Right renal cortex interstitium (tissue), 3 donors: ENCODE results near the gene PHOSPHO2. TPM values are rescaled to one million over a fixed set of nuclear protein-coding genes. Genes with fewer than 3 reads are reported as not detected.

Experiments used
- DNase-seq, 3 donors: peaks; one replicate each; pipeline ENCODE4 v3.0.0-alpha.2; 2013; ENCODE audit warnings: low read depth in 3 of 3, low spot score in 2 of 3
- polyA plus RNA-seq, 3 donors: library from polyadenylated mRNA; unstranded; fragments of 120-200 nt; gene quantifications; one replicate each; pipeline ENCODE4 v1.2.1, GENCODE V29; 2013; ENCODE audit not compliant: insufficient read length in 3 of 3

The PHOSPHO2 gene, protein sequence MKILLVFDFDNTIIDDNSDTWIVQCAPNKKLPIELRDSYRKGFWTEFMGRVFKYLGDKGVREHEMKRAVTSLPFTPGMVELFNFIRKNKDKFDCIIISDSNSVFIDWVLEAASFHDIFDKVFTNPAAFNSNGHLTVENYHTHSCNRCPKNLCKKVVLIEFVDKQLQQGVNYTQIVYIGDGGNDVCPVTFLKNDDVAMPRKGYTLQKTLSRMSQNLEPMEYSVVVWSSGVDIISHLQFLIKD
- polyA plus RNA-seq, result 10 to 100 TPM; 11.5 to 12.6 (median 11.6) TPM

DNA sequence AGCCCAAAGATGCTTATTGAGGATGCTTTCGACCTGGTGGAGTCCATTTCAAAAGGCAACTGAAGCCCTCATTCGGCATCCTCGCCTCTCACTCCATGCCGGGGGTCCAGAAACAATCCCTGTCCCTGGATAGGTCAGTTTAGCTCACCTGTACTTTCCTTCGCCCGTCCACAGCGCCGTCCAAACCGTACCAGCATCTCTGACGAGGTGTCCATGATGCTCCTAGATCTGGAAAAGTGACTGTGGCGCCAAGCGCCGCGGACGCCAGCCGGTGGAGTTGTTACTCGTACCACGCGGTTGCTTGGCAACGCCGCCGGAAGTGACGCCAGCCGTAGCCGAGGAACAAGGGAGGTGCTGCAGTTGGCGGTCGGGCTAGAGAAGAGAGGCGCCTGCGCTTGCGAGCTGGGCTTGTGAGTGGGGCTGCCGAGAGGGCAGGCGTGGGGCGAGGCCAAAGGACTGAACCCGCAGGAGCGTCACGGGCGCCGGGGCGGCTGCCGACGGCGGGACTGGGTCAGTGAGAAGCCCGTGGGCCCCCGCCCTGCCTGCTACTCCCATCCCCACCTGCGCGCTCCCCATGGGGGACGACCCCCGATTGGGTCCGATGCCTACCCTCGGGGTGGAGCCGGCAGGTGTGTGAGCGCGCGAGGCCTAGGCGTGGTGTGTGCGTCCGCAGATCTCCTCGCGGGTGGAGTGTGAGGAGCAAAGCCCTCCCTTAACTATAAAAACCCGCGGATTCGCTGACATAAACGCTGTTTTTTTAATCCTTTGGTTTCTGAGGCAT lies at the start of gene PHOSPHO2, which contains the start of gene CFAP210:
PHOSPHO2 (plus strand) TSS at position 357 of the 781 bp plus-strand sequence. CDS start 6,503 bp downstream, outside the sequence.
CFAP210 (minus strand) TSS at position 293 of the 781 bp plus-strand sequence; CDS start at position 215, 78 bp downstream.
- peak; percentile 89 to 93 (median 93) for DNase-seq

DNA sequence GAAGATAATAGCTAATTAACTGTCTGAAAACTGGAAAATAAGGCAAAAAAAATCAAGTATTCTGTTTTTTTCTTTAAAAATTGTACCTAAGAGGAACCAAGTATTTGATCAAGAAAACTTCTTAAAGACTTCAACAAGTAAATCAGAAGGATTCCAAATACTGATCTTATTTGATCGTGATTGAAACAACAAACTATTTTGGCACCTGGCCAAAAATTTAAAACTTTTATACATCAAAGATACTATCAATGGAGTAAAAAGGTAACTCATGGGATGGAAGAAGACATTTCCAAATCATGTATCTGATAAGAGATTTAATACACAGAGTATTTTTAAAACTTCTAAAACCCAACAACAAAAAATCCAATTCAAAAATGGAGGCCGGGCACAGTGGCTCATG lies 46.8 kb upstream of the PHOSPHO2 start:
- no peak for DNase-seq

DNA sequence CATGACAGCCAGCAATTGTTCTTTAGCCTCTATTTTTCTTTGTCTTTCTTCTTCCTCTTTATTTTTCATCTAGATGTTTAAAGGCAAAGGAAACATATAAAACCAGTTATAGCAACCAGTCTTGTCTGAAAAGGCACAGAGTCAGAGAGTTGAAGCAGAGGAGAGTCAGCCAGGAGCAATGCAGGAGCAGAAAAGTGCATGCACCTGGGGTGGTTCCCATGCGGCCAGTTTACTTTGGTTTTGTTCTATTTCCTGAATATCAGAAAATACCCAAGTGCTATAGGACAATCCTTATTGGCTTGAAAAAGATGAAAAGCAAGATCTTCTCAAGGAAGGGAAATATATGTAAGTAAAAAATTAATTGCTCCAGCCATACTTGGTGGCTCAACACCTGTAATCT lies 45.0 kb upstream of the PHOSPHO2 start:
- DNase-seq, result no peak

DNA sequence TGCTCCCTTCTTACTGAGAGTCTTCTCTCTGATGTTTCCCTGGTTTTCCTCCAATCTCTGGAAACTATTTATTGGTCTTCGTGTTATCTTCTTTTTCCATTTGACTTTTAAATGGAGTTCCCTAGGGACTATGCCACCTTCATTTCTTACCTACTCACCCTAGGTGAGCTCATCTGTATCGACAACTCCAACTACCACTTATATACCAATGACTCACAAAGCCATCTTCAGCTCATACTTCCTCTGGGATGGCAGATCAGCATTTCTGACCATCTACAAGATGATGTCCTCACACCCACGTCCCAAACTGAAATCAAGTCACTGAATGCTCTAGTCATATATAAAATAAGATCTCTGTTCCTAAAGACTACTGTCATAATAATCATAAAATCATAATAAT lies 40.6 kb upstream of the PHOSPHO2 start:
- no peak for DNase-seq

DNA sequence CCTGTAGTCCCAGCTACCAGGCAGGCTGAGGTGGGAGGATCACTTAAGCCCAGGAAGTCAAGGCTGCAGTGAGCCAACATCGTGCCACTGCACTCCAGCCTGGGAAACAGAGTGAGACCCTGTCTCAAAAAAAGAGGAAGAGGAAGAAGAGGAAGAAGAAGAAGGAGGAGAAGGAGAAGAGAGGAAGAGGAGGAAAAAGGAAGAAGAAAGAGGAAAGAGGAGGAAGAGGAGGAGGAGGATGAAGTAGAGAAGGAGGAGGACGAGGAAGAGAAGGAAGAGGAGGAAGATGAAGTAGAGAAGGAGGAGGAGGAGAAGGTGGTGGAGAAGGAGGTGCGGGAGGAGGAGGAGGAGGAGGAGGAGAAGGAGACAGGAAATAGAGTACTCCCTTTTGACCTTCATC lies 38.1 kb upstream of the PHOSPHO2 start:
- DNase-seq, result no peak

DNA sequence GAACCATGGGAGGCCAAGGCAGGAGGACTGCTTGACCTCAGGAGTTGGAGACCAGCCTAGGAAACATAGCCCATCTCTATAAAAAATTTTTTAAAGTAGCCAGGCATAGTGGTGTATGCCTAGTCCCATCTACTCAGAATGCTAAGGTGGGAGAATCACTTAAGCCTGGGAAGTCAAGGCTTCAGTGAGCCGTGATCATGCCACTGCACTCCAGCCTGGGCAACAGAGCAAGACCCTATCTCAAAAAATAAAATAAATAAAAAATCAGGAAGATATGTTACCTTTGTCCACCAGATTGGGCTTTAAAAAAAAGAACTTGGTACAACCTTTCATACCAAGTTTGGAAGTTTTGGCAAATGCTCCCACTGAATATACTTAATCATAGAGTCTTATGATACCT lies 35.4 kb upstream of the PHOSPHO2 start:
- no peak for DNase-seq

DNA sequence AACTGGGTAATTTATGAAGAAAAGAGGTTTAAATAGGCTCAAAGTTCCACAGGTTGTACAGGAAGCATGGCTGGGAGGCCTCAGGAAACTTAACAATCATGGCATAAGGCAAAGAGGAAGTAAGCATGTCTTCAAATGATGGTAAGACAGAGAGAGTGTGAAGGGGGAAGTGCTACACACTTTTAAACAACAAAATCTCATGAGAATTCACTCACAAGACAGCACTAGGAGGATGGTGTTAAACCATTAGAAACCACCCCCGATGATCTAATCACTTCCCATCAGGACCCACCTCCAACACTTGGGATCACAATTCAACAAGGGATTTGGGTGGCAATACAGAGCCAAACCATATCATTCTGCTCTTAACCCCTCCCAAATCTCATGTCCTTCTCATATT lies 34.9 kb upstream of the PHOSPHO2 start:
- no peak for DNase-seq

DNA sequence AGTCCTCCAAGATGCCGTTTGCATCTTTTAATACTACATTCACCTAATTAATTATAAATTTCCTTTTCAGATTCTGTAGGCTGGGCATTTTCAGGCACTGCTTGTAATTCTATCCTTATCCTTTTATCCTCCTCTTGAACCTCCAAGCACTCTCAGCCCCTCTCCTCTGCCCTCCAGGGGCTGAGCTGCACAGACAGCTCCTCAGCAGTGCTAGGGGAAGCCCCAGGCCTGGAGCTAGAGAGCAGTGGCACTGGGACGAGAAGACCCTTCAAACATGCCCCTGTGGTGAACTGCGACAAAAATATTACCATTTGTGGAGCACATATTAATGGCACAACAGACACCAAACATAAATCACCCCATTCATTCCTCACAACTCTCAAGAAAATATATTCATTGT lies 33.0 kb upstream of the PHOSPHO2 start:
- no peak for DNase-seq

DNA sequence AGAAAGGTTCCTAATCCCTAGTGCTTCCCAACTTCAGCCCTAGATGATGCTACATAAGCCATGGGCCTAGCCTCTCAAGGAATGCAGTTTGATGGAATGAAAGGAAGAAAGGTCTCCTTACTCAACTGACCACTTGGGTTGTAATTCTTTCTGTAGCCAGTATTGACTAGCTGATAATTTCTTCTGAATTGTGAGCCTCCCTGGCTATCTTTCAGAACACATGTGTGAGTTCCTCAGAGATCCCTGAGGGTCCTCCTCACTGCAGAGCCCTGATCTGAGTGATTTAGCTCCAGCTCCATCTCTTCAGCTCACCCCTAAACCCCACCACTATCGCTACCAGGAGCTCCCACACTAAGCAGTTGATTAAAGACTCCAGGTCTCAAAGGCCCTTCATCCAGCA lies 31.5 kb upstream of the PHOSPHO2 start:
- no peak for DNase-seq

DNA sequence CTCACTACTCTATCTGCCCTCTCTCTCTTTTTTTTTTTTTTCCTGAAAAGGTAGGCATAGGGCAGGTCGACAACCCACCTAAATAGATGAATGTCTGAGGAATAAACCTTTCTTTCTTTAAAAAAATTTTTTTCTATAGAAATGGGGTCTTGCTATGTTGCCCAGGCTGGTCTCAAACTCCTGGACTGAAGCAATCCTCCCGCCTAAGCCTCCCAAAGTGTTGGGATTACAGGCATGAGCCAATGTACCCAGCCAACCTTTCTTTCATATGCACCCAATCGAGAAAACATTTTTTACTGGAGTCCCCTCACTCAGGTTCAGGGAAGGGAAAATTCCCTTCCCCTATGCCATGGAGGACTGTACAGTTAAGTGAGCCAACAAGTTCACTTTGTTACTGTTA lies 31.0 kb upstream of the PHOSPHO2 start:
- DNase-seq, result no peak

DNA sequence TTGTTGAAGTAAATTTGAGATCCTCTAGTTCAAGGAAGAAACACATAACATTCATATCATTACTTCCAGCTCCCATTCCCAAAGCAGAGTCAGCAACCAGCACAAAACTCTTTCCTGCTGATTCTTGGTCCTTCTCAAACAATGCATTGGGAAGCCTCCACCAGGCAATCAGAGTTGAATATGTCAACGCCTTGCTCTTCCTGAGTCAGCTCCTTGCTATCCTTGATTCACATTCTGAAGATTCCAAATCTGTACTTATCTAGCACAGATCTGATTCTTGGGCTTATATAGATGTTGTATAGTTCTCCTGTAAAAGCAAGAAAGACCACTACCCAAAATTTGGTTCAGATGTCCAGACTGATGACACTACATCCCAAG lies 29.7 kb upstream of the PHOSPHO2 start:
- DNase-seq, result no peak

DNA sequence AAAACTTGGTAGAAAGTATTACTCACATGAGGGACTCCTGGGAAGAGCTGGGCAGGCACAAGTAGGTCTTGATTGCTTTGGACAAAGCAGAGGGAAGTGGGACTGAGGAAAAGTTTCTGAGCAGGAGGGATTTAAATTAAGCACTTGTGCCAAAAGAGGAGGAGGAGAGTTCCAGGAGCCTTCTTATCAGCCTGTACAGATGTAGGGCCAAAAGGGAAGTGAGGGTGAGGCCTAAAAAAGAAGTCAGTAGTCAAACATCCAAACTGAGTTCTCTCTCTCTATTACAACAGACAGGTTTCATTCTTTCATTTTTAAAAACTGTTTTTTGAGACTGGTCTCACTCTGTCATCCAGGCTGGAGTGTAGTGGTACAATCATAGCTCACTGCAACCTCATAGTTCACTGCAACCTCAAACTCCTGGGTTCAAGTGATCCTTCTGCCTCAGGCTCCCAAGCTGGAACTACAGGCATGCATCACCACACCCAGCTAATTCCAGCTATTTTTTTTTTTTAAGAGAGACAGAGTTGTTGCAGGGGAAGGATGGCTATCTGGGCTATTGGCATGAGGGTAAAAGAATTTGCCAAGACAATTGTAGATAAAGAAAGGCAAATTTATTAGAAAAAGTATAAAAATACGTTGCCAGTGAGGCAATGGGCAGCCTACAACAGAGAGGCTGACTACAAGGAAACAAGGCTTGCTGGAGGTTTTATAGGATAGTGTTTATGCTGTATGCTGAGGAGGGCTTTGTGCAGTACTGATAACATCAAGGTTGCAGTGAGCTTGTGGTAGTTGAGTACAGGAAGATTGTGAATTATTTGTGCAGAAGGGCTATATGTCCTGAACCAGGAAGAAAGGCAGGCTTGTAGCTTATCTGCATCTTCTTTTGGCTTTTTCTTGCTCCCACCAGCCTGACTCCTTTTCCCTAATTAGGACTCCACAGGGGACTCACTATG lies 29.0 kb upstream of the PHOSPHO2 start:
- DNase-seq, result no peak

DNA sequence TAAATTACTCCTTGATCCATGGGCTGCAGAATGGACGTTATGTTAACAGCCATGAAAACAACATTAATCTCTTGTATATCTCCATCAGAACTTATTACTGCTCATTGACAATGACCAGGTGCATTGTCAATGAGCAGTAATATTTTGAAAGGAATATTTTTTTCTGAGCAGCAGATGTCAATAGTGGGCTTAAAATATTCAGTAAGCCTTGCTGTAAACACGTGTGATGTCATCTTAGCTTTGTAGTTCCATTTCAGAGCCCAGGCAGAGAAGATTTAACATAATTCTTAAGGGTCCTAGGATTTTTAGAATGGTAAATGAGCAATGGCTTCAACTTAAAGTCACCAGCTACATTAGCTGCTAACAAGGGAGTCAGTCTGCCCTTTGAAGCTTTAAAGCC lies 26.7 kb upstream of the PHOSPHO2 start:
- no peak for DNase-seq

DNA sequence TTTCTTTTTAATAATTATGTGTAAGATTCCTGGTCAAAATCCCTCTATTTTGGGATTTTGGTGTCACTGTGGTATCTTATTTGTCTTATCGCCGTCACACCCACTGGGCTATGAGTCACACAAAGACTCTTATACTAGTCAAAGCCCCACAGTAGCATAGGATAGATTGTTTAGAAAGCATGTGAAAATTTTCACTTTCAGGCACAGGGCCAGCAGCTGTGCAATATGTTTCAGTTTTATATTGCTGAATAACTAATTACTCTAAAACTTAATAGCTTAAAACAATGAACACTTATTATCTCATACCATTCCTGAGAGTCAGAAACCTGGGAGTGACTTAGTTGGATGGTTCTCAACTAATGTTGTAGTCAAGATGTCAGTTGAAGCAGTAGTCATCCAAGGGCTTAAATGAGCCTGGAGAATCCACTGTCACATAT lies 24.0 kb upstream of the PHOSPHO2 start:
- no peak for DNase-seq

DNA sequence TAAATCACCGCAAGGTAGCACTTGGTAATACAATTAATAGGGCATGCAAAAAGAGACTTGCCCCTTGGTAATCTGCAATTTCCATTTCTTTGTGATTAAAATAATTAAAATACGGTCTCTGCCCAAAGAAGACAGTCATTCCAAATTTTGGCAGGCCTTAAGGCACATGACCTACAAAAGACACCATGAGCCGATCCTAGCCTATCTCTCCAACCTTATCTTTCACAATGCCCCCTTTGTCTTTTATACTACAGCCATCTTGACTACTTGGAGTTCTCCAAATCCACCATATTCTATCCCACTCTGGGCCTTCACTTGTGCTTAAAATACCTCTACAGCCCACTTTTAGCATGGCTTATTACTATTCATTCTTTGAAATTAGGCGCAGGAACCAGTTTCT lies 23.3 kb upstream of the PHOSPHO2 start:
- no peak for DNase-seq

DNA sequence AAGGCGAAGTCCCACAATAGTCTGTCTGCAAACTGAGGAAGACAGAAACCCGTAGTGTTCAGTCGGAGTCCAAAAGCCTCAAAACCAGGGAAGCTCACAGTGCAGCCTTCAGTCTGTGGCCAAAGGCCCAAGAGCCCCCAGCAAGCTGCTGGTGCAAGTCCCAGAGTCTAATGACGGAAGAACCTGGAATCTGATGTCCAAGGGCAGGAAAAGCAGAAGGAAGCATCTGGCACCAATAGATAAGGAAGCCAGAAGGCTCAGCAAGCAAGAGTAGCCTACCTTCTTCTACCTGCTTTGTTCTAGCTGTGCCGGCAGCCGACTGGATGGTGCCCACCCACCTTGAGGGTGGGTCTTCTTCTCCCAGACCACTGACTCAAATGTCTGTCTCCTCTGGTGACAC lies 21.9 kb upstream of the PHOSPHO2 start:
- DNase-seq, result no peak

DNA sequence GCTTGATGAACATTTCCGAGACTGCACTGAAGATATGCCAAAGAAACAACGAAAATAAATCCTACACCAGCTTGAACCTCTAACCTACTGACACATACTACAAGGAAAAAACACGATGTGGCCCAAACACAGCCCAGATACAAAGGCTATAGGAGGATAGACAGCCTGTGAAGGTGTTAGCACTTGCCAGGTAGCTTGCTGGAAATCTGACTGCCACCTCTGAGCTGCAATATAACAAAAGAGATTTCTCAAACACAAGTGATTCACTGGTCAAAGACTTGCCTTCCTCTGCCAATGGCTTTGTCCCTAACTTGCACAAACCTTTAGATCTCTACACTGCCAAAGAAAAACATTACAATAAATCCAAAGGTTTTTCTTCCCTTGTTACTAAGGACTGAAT lies 21.2 kb upstream of the PHOSPHO2 start:
- no peak for DNase-seq

DNA sequence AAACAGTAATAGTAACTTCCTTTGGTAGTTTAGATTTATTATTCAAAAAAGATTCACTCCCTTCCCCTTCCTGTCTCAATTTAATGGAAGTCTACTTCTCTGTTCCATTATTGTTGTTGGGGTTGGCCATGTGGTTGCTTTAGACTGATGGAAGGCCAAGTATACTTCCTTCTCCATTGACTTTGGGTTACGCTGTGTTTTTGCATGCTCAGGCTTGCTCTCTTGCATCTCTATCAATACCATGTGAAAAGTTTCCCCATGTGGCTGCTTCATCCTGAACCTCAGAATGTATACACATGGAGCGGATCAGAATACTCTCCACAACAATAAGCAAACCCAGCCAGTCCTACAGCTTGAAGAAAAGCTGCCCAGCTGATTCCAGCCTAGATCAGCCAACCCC lies 20.3 kb upstream of the PHOSPHO2 start:
- no peak for DNase-seq

DNA sequence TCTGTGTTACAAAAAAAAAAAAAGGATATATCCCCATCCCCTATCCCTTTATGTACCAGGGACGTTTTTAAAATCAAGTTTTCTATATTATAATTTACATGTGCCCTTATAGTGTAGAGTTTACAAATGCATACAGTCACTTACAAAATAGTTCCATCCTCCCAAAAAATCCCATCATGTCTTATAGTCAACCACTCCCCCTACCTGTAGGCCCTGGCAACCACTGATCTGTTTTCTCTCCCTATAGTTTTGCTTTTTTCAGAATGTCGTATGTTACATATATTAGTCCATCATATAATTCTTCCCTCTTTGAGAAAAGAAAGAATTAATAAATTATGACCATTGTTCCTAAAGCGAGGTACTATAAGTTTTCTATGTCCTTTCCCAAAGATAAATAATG lies 17.9 kb upstream of the PHOSPHO2 start:
- DNase-seq, result no peak

DNA sequence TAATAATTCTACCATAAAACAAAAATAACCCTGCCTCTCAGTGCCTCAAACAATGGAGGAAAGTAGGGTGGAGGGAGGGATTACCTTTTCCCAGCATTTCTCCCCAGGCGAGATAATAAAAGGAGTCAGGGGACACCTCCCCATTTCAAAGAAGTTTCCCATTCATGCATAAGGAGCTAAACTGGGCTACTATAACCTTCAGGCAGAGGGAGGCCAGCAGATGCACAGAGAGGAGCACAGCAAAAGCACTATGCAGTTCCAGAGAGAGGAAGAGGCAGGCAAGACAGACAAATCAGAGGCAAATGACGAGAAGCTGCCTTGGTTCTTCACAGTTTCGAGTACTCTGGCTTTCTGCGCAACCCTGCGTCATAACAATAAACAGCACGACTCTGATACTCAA lies 17.4 kb upstream of the PHOSPHO2 start:
- DNase-seq, result no peak

DNA sequence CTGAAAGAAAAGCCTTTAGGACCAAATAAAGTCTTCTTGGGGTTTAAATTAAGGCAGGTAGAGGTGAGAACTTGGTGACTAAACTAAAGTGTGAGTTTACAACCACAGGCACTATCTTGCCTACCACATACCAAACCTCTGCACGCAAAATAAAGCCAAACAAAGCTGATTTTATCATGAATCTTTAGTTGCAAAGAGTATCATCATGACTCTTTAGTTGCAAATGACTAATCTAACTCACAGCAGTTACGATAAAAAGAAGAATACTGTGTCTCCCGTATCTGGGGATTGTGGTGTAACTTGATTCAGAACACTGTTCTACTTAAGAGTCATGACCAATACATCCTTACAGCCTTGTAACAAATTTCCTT lies 11.2 kb upstream of the PHOSPHO2 start:
- no peak for DNase-seq
